GM18909 (cell line): ENCODE results near the gene MPIG6B.

Experiments
- ATAC-seq: cut with Tn5 transposase; IDR thresholded peaks from one replicate; pipeline ENCODE4 v1.9.1; 2021; ENCODE audit warnings: mild to moderate bottlenecking; ENCODE audit not compliant: unreplicated experiment, poor library complexity

MPIG6B gene

GRCh38 chr6:31736021-31736767 is 13.0 kb downstream of the MPIG6B start, which contains the start of gene CLIC1:
Gene CLIC1, minus strand, starts transcription at chr6:31736530. Its CDS starts 230 bp downstream, at chr6:31736300.
- ATAC-seq, result peak; percentile 19

- no peak for ATAC-seq
Measured at GRCh38 chr6:31736768-31737314, 13.7 kb downstream of the MPIG6B start.

- no peak for ATAC-seq
Measured at GRCh38 chr6:31737315-31737990, 14.3 kb downstream of the MPIG6B start.

GRCh38 chr6:31737991-31738979 is 15.1 kb downstream of the MPIG6B start:
- no peak for ATAC-seq

GRCh38 chr6:31739639-31740396 is 16.6 kb downstream of the MPIG6B start, which contains the start of gene MSH5:
Gene MSH5, plus strand, starts transcription at chr6:31740005. Its CDS starts 462 bp downstream, at chr6:31740467.
- peak; percentile 73 for ATAC-seq

GRCh38 chr6:31740397-31741223 is 17.4 kb downstream of the MPIG6B start:
- ATAC-seq, result peak; percentile 1

- no peak for ATAC-seq
Measured at GRCh38 chr6:31741815-31742214, 18.6 kb downstream of the MPIG6B start.

- no peak for ATAC-seq
Measured at GRCh38 chr6:31742894-31743293, 19.7 kb downstream of the MPIG6B start.

GRCh38 chr6:31744422-31744821 is 21.2 kb downstream of the MPIG6B start:
- ATAC-seq, result no peak

GRCh38 chr6:31749301-31750036 is 26.3 kb downstream of the MPIG6B start:
- ATAC-seq, result no peak

GRCh38 chr6:31750411-31751022 is 27.3 kb downstream of the MPIG6B start:
- no peak for ATAC-seq

- no peak for ATAC-seq
Measured at GRCh38 chr6:31752739-31753319, 29.7 kb downstream of the MPIG6B start.

GRCh38 chr6:31758281-31758680 is 35.1 kb downstream of the MPIG6B start:
- ATAC-seq, result no peak

- ATAC-seq, result no peak
Measured at GRCh38 chr6:31760790-31761189, 37.6 kb downstream of the MPIG6B start.

GRCh38 chr6:31761343-31761742 is 38.2 kb downstream of the MPIG6B start:
- ATAC-seq, result no peak

GRCh38 chr6:31762356-31762755 is 39.2 kb downstream of the MPIG6B start, which contains the start of gene SAPCD1:
Gene SAPCD1, plus strand, starts transcription at chr6:31762656. Its CDS starts 399 bp downstream, at chr6:31763055.
- no peak for ATAC-seq
